NB4 (cell line): ENCODE measurements around the gene DARS1.

Source experiments
- DNase-seq: peaks from one replicate; pipeline ENCODE4 v3.0.0; 2010; ENCODE audit warnings: low read depth
- H3K4me3 ChIP-seq: one replicate; pipeline ENCODE4 v1.5.1; 2011; ENCODE audit warnings: mild to moderate bottlenecking, low read depth, low read length, moderate library complexity
- MYC ChIP-seq: IDR thresholded peaks from 2 replicates; pipeline ENCODE4 v1.6.1; 2011; ENCODE audit warnings: low read depth, low read length
- POLR2A ChIP-seq: IDR thresholded peaks from 2 replicates; pipeline ENCODE4 v1.6.1; 2011; ENCODE audit warnings: mild to moderate bottlenecking; ENCODE audit not compliant: insufficient read length; ENCODE audit errors: extremely low read depth
- TF ChIP-seq, protein P1 (sequence below): IDR thresholded peaks from one replicate; pipeline ENCODE4 v1.5.1; 2012; ENCODE audit warnings: low read depth, low read length
- TF ChIP-seq, protein P2 (sequence below): IDR thresholded peaks from 2 replicates; pipeline ENCODE4 v1.6.1; 2011; ENCODE audit warnings: low read depth, low read length

Gene DARS1

DNA sequence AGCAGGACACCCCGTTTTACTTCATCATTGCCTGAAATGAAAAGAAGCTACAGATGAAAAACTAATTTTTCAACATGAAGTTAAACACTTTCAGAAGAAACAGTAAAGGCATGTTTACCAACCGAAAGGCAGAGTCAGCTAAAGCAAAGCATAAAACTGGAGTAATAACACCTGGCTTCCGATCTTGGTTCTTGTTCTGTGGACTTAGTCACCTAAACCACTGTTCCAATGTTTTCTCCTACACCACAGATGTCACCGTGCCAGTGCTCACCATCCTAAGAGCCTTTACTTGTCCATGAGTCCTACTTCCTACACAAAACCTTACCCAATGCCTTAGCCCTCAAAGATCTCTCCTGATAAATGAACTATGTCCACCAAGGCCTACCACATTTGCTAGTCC is 122.7 kb downstream of the DARS1 start:
- TF ChIP-seq, protein P1, sequence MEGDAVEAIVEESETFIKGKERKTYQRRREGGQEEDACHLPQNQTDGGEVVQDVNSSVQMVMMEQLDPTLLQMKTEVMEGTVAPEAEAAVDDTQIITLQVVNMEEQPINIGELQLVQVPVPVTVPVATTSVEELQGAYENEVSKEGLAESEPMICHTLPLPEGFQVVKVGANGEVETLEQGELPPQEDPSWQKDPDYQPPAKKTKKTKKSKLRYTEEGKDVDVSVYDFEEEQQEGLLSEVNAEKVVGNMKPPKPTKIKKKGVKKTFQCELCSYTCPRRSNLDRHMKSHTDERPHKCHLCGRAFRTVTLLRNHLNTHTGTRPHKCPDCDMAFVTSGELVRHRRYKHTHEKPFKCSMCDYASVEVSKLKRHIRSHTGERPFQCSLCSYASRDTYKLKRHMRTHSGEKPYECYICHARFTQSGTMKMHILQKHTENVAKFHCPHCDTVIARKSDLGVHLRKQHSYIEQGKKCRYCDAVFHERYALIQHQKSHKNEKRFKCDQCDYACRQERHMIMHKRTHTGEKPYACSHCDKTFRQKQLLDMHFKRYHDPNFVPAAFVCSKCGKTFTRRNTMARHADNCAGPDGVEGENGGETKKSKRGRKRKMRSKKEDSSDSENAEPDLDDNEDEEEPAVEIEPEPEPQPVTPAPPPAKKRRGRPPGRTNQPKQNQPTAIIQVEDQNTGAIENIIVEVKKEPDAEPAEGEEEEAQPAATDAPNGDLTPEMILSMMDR = no peak
- TF ChIP-seq, protein P2, sequence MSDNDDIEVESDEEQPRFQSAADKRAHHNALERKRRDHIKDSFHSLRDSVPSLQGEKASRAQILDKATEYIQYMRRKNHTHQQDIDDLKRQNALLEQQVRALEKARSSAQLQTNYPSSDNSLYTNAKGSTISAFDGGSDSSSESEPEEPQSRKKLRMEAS = no peak
- no peak for TF ChIP-seq MYC
- no peak for TF ChIP-seq POLR2A
- DNase-seq = no peak
- H3K4me3 ChIP-seq = no peak overlapping the region
